Epithelial cell of esophagus (primary cell): ENCODE data around the gene ZNHIT2.
"Not testable (repeated sequence)": the region's sequence is repeated elsewhere in the genome, so short reads cannot be mapped to it uniquely, and the experiment has no call there.

Experiments
- DNase-seq: peaks from one replicate; pipeline ENCODE4 v3.0.0; 2010; ENCODE audit warnings: low read depth
- H3K4me3 ChIP-seq: 2 replicates; pipeline ENCODE4 v1.5.1; 2011; ENCODE audit warnings: mild to moderate bottlenecking, low read length, control low read depth
- TF ChIP-seq, protein P1 (sequence below): IDR thresholded peaks from 2 replicates; pipeline ENCODE4 v1.5.1; 2011; ENCODE audit warnings: low read depth, mild to moderate bottlenecking, low read length, control low read depth, inconsistent platforms; ENCODE audit not compliant: insufficient read depth; ENCODE audit errors: missing control alignments

The ZNHIT2 gene

DNA sequence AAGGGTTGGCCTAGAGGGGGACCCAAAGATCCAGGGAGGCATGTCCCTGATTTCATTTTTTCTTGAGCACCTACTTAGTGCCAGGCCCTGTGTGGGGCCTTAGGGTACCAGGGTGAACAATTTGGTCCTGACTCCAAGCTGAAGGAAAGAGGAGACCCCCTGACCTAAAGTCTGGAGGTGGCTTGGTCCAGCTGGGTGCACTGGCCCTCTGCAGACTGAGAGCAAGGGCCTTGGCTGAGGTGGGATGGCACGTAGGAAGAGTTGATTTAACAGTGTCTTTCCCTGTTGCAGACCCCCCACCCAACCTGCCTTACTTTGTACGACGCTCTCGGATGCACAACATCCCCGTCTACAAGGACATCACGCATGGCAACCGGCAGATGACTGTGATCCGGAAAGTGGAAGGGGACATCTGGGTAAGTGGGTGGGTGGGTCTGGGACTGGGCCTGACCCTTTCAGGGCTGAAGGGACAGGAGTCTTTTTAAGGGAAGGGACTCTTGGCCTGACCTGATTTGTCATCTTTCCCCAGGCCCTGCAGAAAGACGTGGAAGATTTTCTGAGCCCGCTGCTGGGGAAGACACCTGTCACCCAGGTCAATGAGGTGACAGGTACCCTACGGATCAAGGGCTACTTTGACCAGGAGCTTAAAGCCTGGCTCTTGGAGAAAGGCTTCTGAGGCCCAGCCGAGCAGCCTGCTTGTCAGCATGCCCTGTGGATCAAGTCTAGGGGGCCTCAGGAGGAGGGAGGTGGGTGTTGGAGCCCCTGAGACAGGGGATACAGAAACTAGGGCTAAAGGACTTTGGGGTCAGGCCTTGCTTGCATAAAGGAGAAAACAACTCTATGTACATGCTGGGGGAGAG is 7.9 kb upstream of the ZNHIT2 start:
- no peak overlapping the region for H3K4me3 ChIP-seq
- no peak for DNase-seq
- TF ChIP-seq, protein P1, sequence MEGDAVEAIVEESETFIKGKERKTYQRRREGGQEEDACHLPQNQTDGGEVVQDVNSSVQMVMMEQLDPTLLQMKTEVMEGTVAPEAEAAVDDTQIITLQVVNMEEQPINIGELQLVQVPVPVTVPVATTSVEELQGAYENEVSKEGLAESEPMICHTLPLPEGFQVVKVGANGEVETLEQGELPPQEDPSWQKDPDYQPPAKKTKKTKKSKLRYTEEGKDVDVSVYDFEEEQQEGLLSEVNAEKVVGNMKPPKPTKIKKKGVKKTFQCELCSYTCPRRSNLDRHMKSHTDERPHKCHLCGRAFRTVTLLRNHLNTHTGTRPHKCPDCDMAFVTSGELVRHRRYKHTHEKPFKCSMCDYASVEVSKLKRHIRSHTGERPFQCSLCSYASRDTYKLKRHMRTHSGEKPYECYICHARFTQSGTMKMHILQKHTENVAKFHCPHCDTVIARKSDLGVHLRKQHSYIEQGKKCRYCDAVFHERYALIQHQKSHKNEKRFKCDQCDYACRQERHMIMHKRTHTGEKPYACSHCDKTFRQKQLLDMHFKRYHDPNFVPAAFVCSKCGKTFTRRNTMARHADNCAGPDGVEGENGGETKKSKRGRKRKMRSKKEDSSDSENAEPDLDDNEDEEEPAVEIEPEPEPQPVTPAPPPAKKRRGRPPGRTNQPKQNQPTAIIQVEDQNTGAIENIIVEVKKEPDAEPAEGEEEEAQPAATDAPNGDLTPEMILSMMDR = no peak

DNA sequence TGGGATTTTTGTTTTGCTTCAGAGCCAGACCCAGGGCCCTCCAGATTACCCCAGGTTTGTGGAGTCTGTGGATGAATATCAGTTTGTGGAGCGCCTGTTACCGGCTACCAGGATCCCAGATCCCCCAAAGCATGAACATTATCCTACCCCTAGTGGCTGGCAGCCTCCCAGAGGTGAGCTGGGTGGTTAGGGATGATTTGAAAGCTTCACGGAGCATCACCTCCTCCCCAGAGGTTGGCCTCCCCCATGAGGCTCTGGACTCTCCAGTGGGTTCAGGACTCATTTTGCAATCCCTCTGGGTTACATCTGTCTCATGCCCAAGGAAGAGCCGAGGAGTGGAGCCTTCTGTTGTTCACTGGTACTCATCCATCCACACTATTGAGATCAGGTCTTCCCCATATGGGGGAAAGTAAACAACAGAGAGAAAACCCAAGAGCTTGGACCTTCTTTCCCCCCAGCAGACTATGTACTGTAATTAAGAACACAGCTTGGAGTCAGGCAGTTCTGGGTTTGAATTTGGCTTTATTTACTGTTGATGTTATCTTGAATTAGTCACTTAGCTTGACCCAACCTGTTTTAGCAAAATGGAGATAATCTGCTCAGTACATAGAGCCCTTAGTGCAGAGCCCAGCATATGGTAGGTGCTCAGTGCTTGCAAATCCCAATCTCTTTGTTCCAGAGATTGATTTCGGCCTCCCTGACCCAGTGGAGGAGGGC is 7.1 kb upstream of the ZNHIT2 start:
- TF ChIP-seq, protein P1 = no peak
- no peak for DNase-seq
- H3K4me3 ChIP-seq = no peak overlapping the region

DNA sequence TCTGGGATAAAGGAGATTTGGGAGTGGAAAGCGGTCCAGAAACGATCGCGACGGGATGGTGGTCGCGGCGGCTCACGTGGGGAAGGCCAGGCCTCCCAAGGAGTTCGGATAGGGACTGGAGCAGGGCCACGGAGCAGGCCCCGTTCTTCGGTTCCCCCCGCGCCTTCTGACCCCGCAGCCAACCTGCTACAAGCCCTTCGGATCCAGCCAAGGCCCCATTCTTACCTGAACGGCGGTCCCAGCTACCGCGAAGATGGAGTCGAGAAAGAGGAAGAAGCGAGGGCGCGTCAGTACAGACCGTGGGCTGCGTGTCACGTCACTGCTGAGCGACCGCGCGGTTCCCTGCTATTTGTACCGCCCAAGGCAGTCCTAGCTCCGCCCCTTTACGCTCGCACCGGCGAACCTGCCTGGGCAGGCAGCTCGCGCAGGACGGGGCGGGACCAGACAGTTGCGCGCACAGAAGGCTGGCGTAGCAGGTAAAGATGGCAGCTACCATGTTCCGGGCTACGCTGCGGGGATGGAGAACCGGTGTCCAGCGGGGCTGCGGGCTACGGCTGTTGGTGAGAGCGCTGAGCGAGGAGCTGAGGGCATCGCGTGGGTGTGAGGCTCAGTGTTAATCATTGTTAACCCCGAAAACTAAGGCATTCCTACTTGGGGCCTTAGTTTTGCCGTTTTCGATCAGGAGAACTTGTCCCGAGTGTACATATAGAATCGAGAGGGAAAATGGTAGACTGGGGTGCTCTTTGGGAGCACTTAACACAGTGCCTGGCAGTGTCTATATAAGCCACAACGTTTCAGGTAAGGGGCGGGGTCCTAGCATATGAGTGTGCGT is 4.6 kb upstream of the ZNHIT2 start, which contains the start of the genes FAU and MRPL49:
Gene FAU, minus strand, starts transcription at position 270 of the 832 bp plus-strand sequence. CDS start 321 bp downstream, outside the sequence.
Gene MRPL49, plus strand, starts transcription at position 457 of the 832 bp plus-strand sequence. Its CDS starts 26 bp downstream, at position 483.
- H3K4me3 ChIP-seq = peak within 1 kb of the TSS; percentile 99
- DNase-seq = peak; percentile 99
- TF ChIP-seq, protein P1 = no peak

DNA sequence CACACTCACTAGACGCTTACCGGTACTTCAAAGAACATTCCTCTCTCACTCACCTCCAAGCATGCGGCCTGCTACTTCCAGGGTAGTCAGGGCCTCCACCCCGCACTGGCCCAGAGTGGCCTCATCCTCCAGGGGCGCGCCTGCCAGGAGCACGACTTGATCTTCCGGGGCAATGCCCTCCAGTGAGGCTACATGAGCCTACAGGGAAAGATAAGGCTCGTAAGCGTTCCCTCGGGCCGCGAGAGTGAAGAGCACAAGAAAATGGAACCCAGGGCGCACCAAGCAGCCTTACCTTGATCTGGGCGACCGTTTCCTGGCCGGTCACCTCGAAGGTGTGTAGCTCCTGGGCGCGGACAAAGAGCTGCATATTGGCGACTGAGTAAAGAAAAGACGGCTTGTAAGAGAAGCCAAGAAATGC is 4.0 kb upstream of the ZNHIT2 start:
- TF ChIP-seq, protein P1 = no peak
- peak overlapping the region; percentile 99 for H3K4me3 ChIP-seq
- DNase-seq = no peak

DNA sequence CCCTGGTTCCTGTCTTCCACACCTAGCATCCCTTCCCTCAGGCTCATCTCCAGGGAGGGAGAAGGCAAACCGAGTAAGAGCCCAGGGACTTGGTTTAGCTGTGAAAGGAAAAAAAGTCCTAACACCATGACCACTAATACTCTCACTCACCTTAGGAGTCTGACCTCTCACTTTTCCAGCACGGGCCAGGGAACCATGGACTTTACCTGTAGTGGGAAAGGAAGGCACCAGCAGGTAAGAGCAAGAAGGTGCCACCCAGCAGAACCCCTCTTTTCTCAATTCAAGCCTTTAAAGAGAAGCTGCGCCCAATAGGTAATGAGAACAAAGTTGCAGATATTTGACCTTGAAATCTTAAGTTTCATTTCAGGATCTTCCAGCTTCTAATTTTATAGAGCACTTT is 3.3 kb upstream of the ZNHIT2 start:
- no peak for DNase-seq
- TF ChIP-seq, protein P1 = no peak
- peak overlapping the region; percentile 99 for H3K4me3 ChIP-seq

DNA sequence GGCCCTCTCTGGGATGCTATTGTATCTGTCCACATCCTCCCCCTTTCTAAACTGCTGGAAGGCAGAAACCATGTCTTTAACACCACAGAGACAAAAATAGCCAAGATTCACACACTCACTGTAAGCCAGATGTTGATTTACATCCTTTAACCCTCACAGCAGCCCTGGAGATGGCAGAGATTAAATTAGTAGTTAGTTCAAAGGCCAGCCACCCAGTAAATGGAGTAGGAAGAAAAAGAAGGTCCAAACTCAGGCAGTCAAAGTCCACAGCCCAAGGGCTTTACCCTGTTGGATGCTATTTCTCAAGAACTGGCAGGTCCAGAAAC is 2.1 kb upstream of the ZNHIT2 start:
- DNase-seq = no peak
- TF ChIP-seq, protein P1 = no peak
- no peak overlapping the region for H3K4me3 ChIP-seq

DNA sequence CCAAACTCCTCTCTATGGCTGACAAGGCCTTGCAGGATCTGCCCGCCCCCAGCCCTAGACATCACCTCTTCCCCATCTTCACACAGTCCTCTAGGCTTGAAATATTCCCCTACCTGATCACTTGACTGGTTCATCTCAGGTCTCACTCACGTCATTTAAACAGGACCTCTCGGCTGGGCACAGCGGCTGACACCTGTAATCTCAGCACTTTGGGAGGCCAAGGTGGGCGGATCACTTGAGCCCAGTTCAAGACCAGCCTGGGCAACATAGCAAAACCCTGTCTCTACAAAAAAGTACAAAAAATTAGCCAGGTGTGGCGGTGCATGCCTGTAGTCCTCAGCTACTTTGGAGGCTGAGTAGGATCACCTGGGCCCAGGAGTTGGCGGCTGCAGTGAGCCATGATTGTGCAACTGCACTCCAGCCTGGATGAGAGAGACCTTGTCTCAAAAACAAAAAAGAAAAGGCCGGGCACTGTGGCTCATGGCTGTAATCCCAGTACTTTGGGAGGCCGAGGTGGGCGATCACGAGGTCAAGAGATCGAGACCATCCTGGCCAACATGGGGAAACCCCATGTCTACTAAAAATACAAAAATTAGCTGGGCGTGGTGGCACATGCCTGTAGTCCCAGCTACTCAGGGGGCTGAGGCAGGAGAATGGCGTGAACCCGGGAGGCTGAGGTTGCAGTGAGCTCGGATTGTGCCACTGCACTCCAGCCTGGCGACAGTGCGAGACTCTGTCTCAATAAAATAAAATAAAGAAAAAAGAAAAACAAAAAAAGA is 1.6 kb upstream of the ZNHIT2 start:
- peak; percentile 20 for DNase-seq
- H3K4me3 ChIP-seq = not testable (repeated sequence)
